Measurements from ENCODE around the gene CLCN6.

Gene CLCN6

DNA sequence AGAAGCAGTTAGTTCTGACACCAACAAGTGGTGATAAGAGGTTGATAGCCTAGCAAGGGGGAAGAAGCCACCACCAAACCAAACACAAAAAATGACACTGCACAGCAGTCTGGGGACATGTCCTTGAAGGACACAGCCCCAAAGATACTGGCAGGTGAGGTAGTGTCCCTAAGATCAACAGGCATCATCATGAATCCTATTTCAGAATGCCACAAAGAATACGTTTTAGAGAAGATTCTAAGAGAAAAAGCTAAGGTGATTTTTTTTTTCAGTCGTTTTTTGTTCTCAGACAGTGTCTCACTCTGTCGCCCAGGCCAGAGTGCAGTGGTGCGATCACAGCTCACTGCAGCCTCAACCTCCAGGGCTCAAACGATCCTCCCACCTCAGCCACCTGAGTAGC, 19.8 kb upstream of the CLCN6 start:
- DNase-seq, result no peak
- no peak for ATAC-seq
- Mint-ChIP-seq H3K27me3 (no peaks in the 10 kb centered on the region), H3K27ac (no peak overlapping the region), H3K36me3 (ENCODE audit: low read depth) (no peaks in the 10 kb centered on the region), H3K4me3 (no peak overlapping the region), H3K4me1 (peaks cover 3% of the 10 kb centered on the region), H3K9me3 (no peaks in the 10 kb centered on the region)

DNA sequence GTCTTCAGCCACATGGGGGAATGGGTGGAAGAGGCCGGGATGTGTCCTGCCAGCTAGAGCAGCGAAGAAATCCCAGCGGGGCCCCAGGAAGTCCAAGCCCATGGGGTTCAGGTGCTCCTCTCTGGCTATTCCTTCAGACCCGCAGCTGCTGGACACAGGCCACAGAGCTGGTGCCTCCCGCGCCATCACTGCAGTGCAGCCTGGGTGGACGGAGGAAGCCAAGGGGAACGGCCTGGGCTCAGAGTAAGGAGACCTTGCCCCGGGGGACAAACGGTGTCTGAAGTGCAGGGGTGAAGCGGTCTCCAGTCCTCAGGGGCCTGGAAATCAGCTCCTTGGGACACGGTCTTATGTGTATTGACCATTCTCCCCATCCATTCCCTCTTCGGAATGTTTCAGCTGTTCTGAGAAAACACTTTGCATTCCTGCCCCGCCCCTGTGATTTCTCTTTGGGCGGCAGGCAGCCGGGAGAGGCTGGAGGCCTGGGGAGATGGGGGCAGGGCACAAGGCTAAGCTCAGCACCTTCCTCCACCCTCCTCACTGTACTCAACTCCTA, 18.7 kb upstream of the CLCN6 start:
- Mint-ChIP-seq H3K4me1 (peaks cover 3% of the 10 kb centered on the region), H3K36me3 (ENCODE audit: low read depth) (no peaks in the 10 kb centered on the region), H3K27ac (no peak overlapping the region), H3K9me3 (no peaks in the 10 kb centered on the region), H3K4me3 (no peak overlapping the region), H3K27me3 (no peaks in the 10 kb centered on the region)
- DNase-seq, result no peak
- ATAC-seq, result no peak

DNA sequence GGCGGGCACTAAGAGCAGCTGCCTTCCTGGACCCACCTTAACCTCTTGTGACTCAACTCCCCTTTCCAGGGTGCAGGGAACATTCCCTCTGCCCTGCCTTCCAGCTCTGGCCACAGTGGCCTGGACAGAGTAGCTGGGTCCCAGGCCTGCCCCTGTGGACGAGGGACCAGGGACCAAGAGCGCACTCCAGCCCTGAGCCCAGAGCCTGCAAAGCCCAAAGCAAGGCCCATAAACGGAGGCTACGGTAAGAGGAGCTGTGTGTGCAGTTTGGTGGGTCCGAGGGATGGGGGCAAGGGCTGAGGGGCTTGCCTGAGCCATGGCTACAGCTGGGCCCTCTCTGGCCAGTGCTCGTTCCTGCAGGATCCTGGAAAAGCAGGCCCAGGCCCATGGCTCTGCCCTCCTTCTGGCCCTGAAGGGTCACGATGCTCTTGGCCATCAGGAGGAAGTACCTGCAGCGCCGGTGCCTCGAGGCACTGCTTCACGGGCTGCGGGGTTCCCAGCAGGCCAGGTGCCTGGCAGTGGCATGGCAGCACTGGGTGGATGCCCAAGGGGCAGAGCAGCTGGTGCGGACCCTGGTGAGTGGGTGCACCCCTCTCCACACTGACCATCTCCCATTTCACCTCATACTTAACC, 18.1 kb upstream of the CLCN6 start:
- no peak for DNase-seq
- ATAC-seq, result no peak
- H3K9me3 Mint-ChIP-seq, result no peaks in the 10 kb centered on the region
- H3K36me3 Mint-ChIP-seq (ENCODE audit: low read depth), result no peaks in the 10 kb centered on the region
- no peak overlapping the region for H3K4me3 Mint-ChIP-seq
- no peaks in the 10 kb centered on the region for H3K27me3 Mint-ChIP-seq
- H3K4me1 Mint-ChIP-seq, result peaks cover 3% of the 10 kb centered on the region
- no peak overlapping the region for H3K27ac Mint-ChIP-seq

DNA sequence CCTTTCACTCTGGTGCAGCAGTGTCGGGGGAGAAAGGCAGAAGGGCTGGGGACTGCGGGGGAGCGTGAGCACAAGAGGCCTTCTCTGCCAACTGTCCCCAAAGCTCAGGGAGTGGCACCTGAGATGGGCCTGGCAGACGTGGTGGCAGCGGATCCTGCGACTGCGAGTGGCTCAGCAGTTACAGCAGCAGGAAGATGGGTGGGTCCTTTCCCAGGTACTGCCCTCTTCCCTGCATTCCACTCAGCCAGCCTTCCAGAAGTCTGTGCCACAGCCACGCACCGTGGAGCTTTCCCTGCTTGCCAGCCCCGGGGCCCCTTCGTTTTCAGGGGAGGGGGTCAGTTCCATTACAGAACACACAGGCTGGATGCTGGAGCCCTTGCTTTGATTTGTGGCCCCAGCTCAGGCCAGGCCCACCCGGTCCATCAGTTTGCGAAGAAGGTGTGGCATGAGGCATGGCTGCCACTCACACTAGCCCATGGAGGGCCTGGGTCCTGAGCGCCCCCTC, 17.4 kb upstream of the CLCN6 start:
- ATAC-seq (no peak), DNase-seq (no peak)
- H3K27me3 Mint-ChIP-seq, result no peaks in the 10 kb centered on the region
- no peaks in the 10 kb centered on the region for H3K36me3 Mint-ChIP-seq (ENCODE audit: low read depth)
- H3K4me1 Mint-ChIP-seq, result peaks cover 3% of the 10 kb centered on the region
- no peak overlapping the region for H3K4me3 Mint-ChIP-seq
- no peak overlapping the region for H3K27ac Mint-ChIP-seq
- no peaks in the 10 kb centered on the region for H3K9me3 Mint-ChIP-seq

DNA sequence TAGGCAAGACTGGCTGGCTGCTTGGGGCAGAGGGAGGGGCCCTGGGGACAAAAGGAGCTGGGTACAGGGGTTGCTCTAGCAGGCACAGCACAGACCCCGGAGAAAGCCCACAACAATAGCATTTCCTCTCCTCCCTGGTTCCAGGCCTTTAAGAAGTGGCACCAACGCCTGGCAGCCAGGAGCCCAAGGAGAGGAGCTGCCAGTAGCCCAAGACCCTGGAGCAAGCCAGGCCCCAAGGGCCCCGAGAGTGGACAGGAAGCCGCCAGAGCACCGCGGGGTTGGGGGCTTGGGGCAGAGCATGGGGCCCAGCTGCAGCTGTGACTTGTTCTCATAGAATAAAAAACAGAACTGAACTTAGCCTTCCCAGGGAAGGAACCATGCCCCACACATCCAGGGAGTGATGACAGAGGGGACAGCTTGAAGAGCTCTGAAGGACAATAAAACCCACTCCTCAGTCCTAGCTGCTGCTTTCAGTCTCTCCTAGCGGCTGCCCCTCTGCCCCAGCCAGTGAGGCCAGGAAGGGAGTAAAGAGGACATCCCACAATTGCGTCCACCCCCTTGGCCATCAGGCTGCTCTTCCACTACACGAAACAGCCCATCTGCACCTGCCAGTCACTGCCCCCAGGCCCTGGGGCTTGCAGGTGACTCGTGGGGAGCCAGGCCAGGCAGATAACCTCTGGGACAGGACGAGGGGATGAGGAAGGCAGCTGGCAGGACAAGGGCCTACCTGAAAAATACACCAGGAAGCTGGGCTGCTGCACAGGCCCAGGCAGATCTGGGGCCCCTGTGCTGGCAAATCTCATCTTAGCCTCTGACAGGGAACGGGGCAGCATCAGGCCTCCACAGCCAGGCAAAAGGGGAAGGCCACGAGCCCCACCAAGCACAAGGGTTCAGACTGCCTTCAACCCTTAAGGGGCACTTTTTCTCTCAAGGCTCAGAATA, 16.6 kb upstream of the CLCN6 start:
- H3K36me3 Mint-ChIP-seq (ENCODE audit: low read depth), result peaks cover 2% of the 10 kb centered on the region
- DNase-seq, result no peak
- no peak overlapping the region for H3K4me3 Mint-ChIP-seq
- no peaks in the 10 kb centered on the region for H3K9me3 Mint-ChIP-seq
- H3K27ac Mint-ChIP-seq, result no peak overlapping the region
- ATAC-seq, result no peak
- peaks cover 3% of the 10 kb centered on the region for H3K4me1 Mint-ChIP-seq
- no peaks in the 10 kb centered on the region for H3K27me3 Mint-ChIP-seq

DNA sequence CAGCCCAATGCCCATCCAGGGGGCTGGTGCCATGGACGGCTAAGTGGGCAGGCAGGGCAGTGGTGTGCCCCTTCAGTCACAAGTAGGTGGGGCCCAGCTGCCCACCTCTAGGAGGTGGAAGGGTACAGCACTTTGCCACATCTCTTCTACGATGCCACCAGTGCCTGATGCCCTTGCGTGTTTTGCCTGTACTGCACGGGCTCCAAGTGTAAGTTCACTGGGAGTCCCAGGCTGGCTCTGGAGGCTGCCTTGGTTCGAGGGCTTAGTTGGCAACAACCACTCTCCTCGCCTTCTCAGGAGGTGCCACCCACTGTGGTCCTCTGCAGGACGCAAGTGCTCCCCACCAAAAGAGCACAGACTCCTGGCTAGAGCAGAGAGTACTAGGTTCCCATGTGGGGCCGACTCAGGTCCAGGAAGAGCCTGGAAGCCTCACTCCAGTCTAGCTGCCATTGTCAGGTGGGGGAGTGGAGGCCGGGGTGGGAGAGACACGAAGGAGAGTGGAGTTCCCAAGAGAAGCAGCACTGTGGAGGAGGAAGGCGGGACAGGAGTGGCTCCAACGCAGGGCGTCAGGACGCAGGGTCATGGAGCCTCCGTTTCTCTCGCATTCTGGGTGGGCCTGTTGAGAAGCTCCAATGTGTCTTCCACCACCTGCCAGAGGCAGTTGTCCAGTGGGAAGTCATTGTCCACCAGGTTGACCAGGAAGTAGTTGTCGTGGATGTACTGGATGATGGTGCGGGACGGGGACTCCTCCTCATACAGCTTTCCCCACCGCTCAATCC, 15.7 kb upstream of the CLCN6 start:
- H3K9me3 Mint-ChIP-seq, result no peaks in the 10 kb centered on the region
- no peaks in the 10 kb centered on the region for H3K27me3 Mint-ChIP-seq
- peaks cover 2% of the 10 kb centered on the region for H3K4me1 Mint-ChIP-seq
- no peak overlapping the region for H3K27ac Mint-ChIP-seq
- H3K36me3 Mint-ChIP-seq (ENCODE audit: low read depth), result peaks cover 4% of the 10 kb centered on the region
- DNase-seq (no peak), ATAC-seq (no peak)
- H3K4me3 Mint-ChIP-seq, result no peak overlapping the region

DNA sequence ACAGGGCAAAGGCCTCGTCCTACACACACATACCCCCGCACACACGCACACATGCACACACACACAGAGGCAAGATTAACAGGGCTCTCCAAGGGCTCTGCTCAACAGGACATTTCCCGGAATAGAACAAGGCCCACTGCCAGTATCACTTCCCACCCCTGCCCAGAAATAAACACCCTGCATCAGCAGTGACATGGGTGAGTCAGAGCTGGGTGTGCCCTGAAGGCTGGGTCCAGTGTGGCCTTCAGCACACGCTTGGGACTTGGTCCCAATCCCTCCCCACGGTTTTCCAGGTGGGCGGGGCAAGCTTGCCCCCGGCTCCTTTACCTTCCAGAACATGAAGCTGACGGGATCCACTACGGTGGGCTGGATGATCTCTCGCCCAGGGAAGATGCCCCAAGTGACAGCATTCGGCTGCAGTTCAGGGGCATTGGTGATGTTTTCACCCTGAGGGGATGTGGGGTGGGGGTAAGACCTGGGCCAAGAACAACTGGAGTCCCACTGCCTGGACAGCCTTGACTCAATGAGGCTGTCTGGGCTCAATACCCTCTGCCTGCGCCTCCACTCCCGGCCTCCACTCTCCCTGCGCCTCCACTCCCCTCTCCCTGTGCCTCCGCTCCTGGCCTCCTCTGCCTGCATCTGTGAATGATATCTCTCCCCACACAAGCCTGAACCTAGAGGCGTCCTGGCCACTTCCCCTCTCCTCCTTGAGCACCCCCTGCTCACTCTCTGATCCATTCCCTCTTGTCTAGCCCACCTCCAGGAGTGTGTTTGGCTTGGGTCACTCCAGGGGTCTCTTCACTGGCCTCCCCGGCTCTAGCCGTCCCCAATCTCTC, 14.9 kb upstream of the CLCN6 start:
- H3K9me3 Mint-ChIP-seq, result no peaks in the 10 kb centered on the region
- ATAC-seq (peak; percentile 29), DNase-seq (no peak)
- H3K4me3 Mint-ChIP-seq, result no peak overlapping the region
- peaks cover 4% of the 10 kb centered on the region for H3K36me3 Mint-ChIP-seq (ENCODE audit: low read depth)
- H3K27me3 Mint-ChIP-seq, result no peaks in the 10 kb centered on the region
- no peaks in the 10 kb centered on the region for H3K4me1 Mint-ChIP-seq
- no peak overlapping the region for H3K27ac Mint-ChIP-seq

DNA sequence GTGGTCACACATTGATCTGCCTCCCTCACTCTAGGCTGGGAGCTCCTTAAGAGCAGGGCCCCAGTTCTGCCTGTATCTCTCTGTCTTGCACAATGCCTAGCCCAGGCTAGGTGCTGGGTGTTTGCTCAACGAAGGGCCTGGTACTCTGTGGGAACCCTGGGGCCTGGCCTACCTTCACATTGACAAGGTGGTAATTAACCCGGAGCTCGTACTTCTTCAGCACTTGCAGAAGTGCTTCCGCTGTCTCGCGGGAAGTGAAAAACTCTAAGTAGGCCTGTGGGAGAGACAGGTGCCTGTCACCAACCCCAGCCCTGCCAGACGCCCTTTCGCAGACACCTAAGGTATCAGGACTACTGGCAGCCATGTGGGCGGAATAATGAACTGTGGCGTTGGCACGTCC, 13.9 kb upstream of the CLCN6 start:
- no peak overlapping the region for H3K27ac Mint-ChIP-seq
- H3K4me3 Mint-ChIP-seq, result no peak overlapping the region
- no peaks in the 10 kb centered on the region for H3K9me3 Mint-ChIP-seq
- H3K4me1 Mint-ChIP-seq, result no peaks in the 10 kb centered on the region
- DNase-seq (no peak), ATAC-seq (no peak)
- no peaks in the 10 kb centered on the region for H3K27me3 Mint-ChIP-seq
- H3K36me3 Mint-ChIP-seq (ENCODE audit: low read depth), result peaks cover 4% of the 10 kb centered on the region

DNA sequence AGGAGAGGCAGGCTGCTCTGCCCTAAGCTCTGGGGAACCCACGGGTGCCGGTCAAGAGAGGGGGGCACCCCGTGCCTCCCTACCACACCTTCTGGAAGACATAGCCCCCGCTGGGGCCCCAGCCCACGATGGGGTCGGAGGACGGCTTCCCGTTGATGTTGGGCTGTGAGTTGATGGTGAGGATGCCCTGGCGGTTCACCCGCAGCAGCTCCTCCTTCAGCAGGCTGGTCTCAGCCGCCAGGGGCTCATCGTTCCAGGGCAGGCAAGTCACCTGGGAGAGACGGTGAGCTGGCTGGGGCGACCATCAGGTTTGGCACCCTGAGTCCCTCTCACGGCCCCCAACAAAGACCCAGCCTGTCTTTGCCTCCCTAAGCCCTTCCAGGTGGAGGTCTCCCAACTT, 12.2 kb upstream of the CLCN6 start:
- Mint-ChIP-seq H3K4me3 (no peak overlapping the region), H3K27ac (no peak overlapping the region), H3K4me1 (no peaks in the 10 kb centered on the region), H3K9me3 (no peaks in the 10 kb centered on the region), H3K27me3 (no peaks in the 10 kb centered on the region), H3K36me3 (ENCODE audit: low read depth) (peaks cover 4% of the 10 kb centered on the region)
- DNase-seq (no peak), ATAC-seq (no peak)

DNA sequence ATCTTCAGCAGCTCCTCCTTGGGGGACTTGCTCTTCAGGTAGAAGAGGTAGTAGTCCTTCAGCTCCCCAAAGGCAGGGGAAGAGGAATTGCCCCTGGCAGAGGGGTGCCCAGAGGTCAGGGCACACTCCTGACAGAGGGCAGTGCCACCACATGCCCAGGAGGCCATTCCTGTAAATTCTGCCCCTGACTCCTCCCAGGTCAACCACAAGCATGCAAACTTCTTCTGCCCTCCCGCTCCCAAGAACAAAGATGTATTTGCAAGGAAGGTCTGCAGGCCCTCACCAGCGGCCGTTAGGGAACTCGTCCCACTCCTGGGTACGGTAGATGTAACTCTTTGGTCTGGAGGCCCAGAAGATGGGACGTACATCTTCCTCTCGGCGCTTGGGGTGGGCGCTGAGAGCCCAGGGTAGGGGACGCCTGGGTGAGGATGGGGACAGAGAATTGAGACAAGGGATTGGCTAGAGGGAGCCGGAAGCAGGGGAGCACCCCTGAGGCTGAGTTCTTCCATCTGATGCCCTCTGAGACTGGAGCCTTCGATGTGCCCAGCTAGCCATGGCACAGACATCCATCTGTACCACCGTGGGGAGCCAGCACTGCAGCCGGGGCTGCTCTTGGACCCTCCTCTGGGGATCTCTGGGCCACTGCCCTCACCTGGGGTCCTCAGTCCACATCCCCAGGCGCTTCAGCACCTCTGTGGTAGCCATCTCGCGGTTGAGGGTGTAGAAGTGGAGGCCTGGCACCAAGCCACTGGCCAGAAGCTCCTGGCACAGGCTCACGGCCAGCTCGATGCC, 11.3 kb upstream of the CLCN6 start:
- Mint-ChIP-seq H3K9me3 (no peaks in the 10 kb centered on the region), H3K4me1 (no peaks in the 10 kb centered on the region), H3K27ac (no peak overlapping the region), H3K36me3 (ENCODE audit: low read depth) (peaks cover 4% of the 10 kb centered on the region), H3K4me3 (no peak overlapping the region), H3K27me3 (no peaks in the 10 kb centered on the region)
- no peak for DNase-seq
- no peak for ATAC-seq

DNA sequence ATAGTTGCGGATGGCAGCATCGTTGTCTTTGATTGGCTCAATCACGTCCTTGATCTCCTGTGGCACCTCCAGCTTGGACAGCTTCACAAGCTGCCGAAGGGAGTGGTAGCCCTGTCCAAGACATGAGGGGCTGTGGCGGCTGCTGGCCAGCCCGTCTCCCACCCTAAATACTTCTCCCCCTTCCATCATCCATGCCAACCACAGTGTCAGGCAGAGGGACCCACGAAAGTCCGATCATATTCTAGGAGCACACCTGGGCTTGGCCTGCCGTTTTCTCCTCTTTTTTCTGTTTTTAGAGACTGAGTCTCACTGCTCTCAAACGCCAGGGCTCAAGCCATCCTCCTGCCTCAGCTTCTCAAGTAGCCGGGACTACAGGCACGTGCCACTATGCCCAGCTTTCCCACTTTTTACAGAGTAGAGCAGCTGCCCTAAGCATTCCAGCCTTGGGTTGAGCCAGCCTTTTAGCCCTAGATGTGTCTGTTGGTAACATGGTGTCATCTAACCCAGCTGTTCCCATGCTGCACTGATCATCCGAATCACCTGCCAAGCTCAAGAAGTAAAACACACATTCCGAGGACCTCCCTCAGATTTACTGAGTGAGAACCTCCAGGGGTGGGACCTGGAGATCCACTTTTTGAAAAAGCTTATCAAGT, 10.6 kb upstream of the CLCN6 start:
- Mint-ChIP-seq H3K27ac (no peak overlapping the region), H3K9me3 (no peaks in the 10 kb centered on the region), H3K27me3 (no peaks in the 10 kb centered on the region), H3K4me3 (no peak overlapping the region), H3K4me1 (no peaks in the 10 kb centered on the region), H3K36me3 (ENCODE audit: low read depth) (peaks cover 4% of the 10 kb centered on the region)
- DNase-seq, result no peak
- ATAC-seq, result no peak

DNA sequence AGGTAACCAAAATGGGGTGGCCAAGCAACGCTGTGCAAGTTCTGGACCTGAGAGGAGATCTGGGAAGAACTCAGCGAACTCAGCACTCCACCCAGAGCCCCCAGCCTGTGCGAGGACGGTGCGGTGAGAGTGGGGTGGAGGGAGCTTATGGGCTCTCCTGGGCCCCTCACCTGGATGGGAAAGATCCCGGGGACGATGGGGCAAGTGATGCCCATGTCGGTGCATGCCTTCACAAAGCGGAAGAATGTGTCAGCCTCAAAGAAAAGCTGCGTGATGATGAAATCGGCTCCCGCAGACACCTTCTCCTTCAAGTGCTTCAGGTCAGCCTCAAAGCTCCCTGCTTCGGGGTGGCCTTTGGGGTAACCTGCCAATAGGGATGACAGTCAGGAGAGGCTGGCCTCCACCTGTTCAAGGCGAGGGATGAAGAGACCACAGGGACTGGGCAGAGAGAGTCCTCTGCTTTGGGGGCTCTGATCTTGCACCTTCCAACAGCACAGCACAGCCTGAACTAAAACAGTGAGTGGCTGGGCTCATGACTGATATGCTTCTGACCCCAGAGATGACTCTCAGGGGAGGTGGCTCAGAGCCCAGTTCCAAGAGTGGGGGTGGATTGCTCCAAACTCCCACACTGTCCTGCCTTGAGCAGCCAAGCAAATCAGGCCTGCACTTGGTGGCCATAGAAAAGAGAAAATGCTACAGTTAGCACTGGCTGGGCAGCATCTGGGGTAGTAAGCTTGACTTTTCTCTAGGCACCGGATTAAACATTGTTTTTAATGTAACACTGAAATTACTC, 9.8 kb upstream of the CLCN6 start:
- H3K27me3 Mint-ChIP-seq, result no peaks in the 10 kb centered on the region
- no peak overlapping the region for H3K4me3 Mint-ChIP-seq
- ATAC-seq (no peak), DNase-seq (no peak)
- H3K27ac Mint-ChIP-seq, result no peak overlapping the region
- peaks cover 4% of the 10 kb centered on the region for H3K36me3 Mint-ChIP-seq (ENCODE audit: low read depth)
- H3K9me3 Mint-ChIP-seq, result no peaks in the 10 kb centered on the region
- no peaks in the 10 kb centered on the region for H3K4me1 Mint-ChIP-seq
